Measurements from ENCODE around the gene CIAO2B.

Gene CIAO2B

GRCh38 chr16:66936889-66937554, 2.8 kb upstream of the CIAO2B start:
- no peak for TF ChIP-seq POLR2AphosphoS5 (IDR thresholded peaks at IDR 0.05; ENCODE audit: low read depth)
- TF ChIP-seq SPI1 (IDR thresholded peaks at IDR 0.05; ENCODE audit: borderline replicate concordance, low read depth): no peak
- no peak for TF ChIP-seq CTCF (IDR thresholded peaks at IDR 0.05; ENCODE audit: insufficient read depth, low read length)
- TF ChIP-seq REST (IDR thresholded peaks at IDR 0.05; ENCODE audit: insufficient replicate concordance, low read depth): no peak
- no peak for DNase-seq (ENCODE audit: low read depth in 1 of 2, low spot score in 1 of 2)
- Histone ChIP-seq H3K27me3 (ENCODE audit: insufficient read depth, poor library complexity, severe bottlenecking) (no peaks in the 10 kb centered on the region), H3K27ac (replicated peaks) (no peak overlapping the region), H3K4me3 (replicated peaks; ENCODE audit: insufficient read depth, low read length) (no peak overlapping the region)

GRCh38 chr16:66936462-66936861, 2.3 kb upstream of the CIAO2B start:
- Histone ChIP-seq H3K27ac (replicated peaks) (no peak overlapping the region), H3K4me3 (replicated peaks; ENCODE audit: insufficient read depth, low read length) (no peak overlapping the region), H3K27me3 (ENCODE audit: insufficient read depth, poor library complexity, severe bottlenecking) (no peaks in the 10 kb centered on the region)
- TF ChIP-seq REST (IDR thresholded peaks at IDR 0.05; ENCODE audit: insufficient replicate concordance, low read depth): no peak
- no peak for TF ChIP-seq GABPA (IDR thresholded peaks at IDR 0.05; ENCODE audit: low read depth)
- TF ChIP-seq POLR2AphosphoS5 (IDR thresholded peaks at IDR 0.05; ENCODE audit: low read depth): no peak
- no peak for TF ChIP-seq CTCF (IDR thresholded peaks at IDR 0.05; ENCODE audit: insufficient read depth, low read length)
- TF ChIP-seq SPI1 (IDR thresholded peaks at IDR 0.05; ENCODE audit: borderline replicate concordance, low read depth): no peak
- no peak for DNase-seq (ENCODE audit: low read depth in 1 of 2, low spot score in 1 of 2)

GRCh38 chr16:66935314-66936011, 1.3 kb upstream of the CIAO2B start, which contains the start of gene CES2:
Gene CES2 (plus strand): TSS chr16:66935516. CDS start chr16:66935636, 120 bp downstream.
- DNase-seq (ENCODE audit: low read depth in 1 of 2, low spot score in 1 of 2): no peak
- H3K4me3 ChIP-seq (replicated peaks; ENCODE audit: insufficient read depth, low read length): peak within 1 kb of the TSS; percentile 100
- peak within 1 kb of the TSS; percentile 89 for H3K27ac ChIP-seq (replicated peaks)
- no peaks in the 10 kb centered on the region for H3K27me3 ChIP-seq (ENCODE audit: insufficient read depth, poor library complexity, severe bottlenecking)
- TF ChIP-seq REST (IDR thresholded peaks at IDR 0.05; ENCODE audit: insufficient replicate concordance, low read depth): no peak
- TF ChIP-seq GABPA (IDR thresholded peaks at IDR 0.05; ENCODE audit: low read depth): no peak
- no peak for TF ChIP-seq SPI1 (IDR thresholded peaks at IDR 0.05; ENCODE audit: borderline replicate concordance, low read depth)
- TF ChIP-seq CTCF (IDR thresholded peaks at IDR 0.05; ENCODE audit: insufficient read depth, low read length): no peak
- no peak for TF ChIP-seq POLR2AphosphoS5 (IDR thresholded peaks at IDR 0.05; ENCODE audit: low read depth)
